Measurements from ENCODE around the gene VTN. TPM values are rescaled to one million over a fixed set of nuclear protein-coding genes. Genes with fewer than 3 reads are reported as not detected.

The VTN gene
- total and polyA plus RNA-seq, 5 donors, result 3.8 to 10.5 (median 4.0) TPM

DNA sequence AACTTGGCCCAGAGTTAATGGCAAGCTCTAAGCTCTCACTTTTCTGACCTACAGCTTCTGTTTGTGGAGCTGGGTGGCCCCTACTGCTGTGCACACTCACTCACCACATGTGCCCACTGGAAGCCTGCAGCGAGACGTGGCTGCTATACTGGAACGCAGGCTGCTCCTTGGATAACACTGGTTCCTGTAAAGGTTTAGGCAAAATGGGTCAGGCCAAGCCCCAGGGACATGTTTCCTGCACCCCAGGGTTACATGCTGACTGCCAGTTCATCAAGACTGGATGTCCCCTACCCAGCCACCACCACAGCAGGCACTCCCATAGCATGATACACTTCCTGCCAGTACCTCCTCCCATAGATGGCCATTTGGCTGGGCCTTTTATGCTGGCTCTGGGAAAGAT lies 21.1 kb downstream of the VTN start:
- DNase-seq (no peak), ATAC-seq (peak in 1 of 2 donors; percentile 21)
- H3K9me3 ChIP-seq (ENCODE audit: control insufficient read depth, low read length), result no peaks in the 10 kb centered on the region
- intact Hi-C loops (cut with DNase I), result no loop called here
- no peak overlapping the region for H3K4me3 ChIP-seq (ENCODE audit: low read length)
- H3K27me3 ChIP-seq (ENCODE audit: control insufficient read depth, insufficient read depth), result no peaks in the 10 kb centered on the region
- H3K4me1 ChIP-seq (ENCODE audit: control insufficient read depth, insufficient read depth, low read length), result peaks cover 2% of the 10 kb centered on the region
- H3K27ac ChIP-seq (ENCODE audit: low read length), result no peak overlapping the region
- 81% methylated on average over 3 of the region's 3 CpGs for WGBS

GRCh38 chr17:28347261-28347891 lies 22.7 kb downstream of the VTN start:
- Histone ChIP-seq H3K4me3 (ENCODE audit: low read length) (no peak overlapping the region), H3K9me3 (ENCODE audit: control insufficient read depth, low read length) (no peaks in the 10 kb centered on the region), H3K4me1 (ENCODE audit: control insufficient read depth, insufficient read depth, low read length) (peaks cover 2% of the 10 kb centered on the region), H3K27ac (ENCODE audit: low read length) (peak overlapping the region; percentile 14), H3K27me3 (ENCODE audit: control insufficient read depth, insufficient read depth) (no peaks in the 10 kb centered on the region)
- ATAC-seq (peak; percentile 14 to 18), DNase-seq (no peak)
- intact Hi-C loops (cut with DNase I), result no loop called here
- 71% methylated on average over 8 of the region's 8 CpGs for WGBS

GRCh38 chr17:28346746-28347246 lies 23.3 kb downstream of the VTN start:
- Histone ChIP-seq H3K9me3 (ENCODE audit: control insufficient read depth, low read length) (no peaks in the 10 kb centered on the region), H3K4me1 (ENCODE audit: control insufficient read depth, insufficient read depth, low read length) (peaks cover 2% of the 10 kb centered on the region), H3K27me3 (ENCODE audit: control insufficient read depth, insufficient read depth) (no peaks in the 10 kb centered on the region), H3K27ac (ENCODE audit: low read length) (no peak overlapping the region), H3K4me3 (ENCODE audit: low read length) (no peak overlapping the region)
- intact Hi-C loops (cut with DNase I), result no loop called here
- ATAC-seq, result peak; percentile 34 to 44
- WGBS, result 53% methylated on average over 7 of the region's 7 CpGs
- DNase-seq, result peak in 1 of 3 donors; percentile 70

- WGBS, result 70% methylated on average over 2 of the region's 2 CpGs
- Histone ChIP-seq H3K27ac (ENCODE audit: low read length) (no peak overlapping the region), H3K4me3 (ENCODE audit: low read length) (no peak overlapping the region), H3K9me3 (ENCODE audit: control insufficient read depth, low read length) (no peaks in the 10 kb centered on the region), H3K27me3 (ENCODE audit: control insufficient read depth, insufficient read depth) (no peaks in the 10 kb centered on the region), H3K4me1 (ENCODE audit: control insufficient read depth, insufficient read depth, low read length) (peaks cover 2% of the 10 kb centered on the region)
- ATAC-seq (no peak), DNase-seq (no peak)
- intact Hi-C loops (cut with DNase I), result no loop called here
Measured at GRCh38 chr17:28346199-28346580, 23.9 kb downstream of the VTN start.

GRCh38 chr17:28345419-28346198 lies 24.5 kb downstream of the VTN start:
- intact Hi-C loops (cut with DNase I), result no loop called here
- Histone ChIP-seq H3K27me3 (ENCODE audit: control insufficient read depth, insufficient read depth) (no peaks in the 10 kb centered on the region), H3K9me3 (ENCODE audit: control insufficient read depth, low read length) (no peaks in the 10 kb centered on the region), H3K4me3 (ENCODE audit: low read length) (no peak overlapping the region), H3K27ac (ENCODE audit: low read length) (peak overlapping the region; percentile 5), H3K4me1 (ENCODE audit: control insufficient read depth, insufficient read depth, low read length) (peaks cover 2% of the 10 kb centered on the region)
- WGBS, result 50% methylated on average over 13 of the region's 13 CpGs
- DNase-seq (peak in 1 of 3 donors; percentile 58), ATAC-seq (peak; percentile 9 to 49)

GRCh38 chr17:28344435-28344901 lies 25.6 kb downstream of the VTN start:
- peak in 1 of 2 donors; percentile 2 for ATAC-seq
- Histone ChIP-seq H3K9me3 (ENCODE audit: control insufficient read depth, low read length) (no peaks in the 10 kb centered on the region), H3K27ac (ENCODE audit: low read length) (no peak overlapping the region), H3K27me3 (ENCODE audit: control insufficient read depth, insufficient read depth) (no peaks in the 10 kb centered on the region), H3K4me1 (ENCODE audit: control insufficient read depth, insufficient read depth, low read length) (peaks cover 2% of the 10 kb centered on the region), H3K4me3 (ENCODE audit: low read length) (no peak overlapping the region)
- intact Hi-C loops (cut with DNase I), result no loop called here
- 81% methylated on average over 19 of the region's 19 CpGs for WGBS
- DNase-seq, result no peak

DNA sequence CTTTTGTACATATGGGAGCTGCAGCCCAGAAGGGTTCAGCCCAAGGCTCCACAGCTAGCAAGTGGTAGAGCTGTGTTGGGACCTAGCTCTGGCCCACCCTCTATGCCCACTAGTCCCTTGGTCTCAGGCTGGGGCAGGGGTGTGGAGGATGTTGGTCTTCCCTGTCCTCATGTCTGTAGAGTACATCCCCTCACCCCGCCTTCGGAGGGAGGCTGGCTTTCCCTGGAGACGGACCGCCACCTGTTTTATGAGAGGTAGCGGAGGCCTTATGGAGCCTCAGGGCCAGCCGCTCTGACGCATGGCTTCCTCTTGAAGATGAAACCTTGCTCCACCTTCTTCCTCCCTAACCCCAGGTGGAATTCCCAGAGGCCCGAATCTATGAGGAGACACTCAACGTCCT lies 26.1 kb downstream of the VTN start:
- intact Hi-C loops (cut with DNase I), result no loop called here
- no peak for DNase-seq
- H3K27ac ChIP-seq (ENCODE audit: low read length), result no peak overlapping the region

GRCh38 chr17:28343491-28343932 lies 26.6 kb downstream of the VTN start:
- no peaks in the 10 kb centered on the region for H3K27me3 ChIP-seq (ENCODE audit: control insufficient read depth, insufficient read depth)
- no peak overlapping the region for H3K27ac ChIP-seq (ENCODE audit: low read length)
- H3K9me3 ChIP-seq (ENCODE audit: control insufficient read depth, low read length), result no peaks in the 10 kb centered on the region
- no peak for DNase-seq
- intact Hi-C loops (cut with DNase I), result no loop called here
- no peak for ATAC-seq
- WGBS, result 83% methylated on average over 10 of the region's 10 CpGs
- peaks cover 2% of the 10 kb centered on the region for H3K4me1 ChIP-seq (ENCODE audit: control insufficient read depth, insufficient read depth, low read length)
- H3K4me3 ChIP-seq (ENCODE audit: low read length), result no peak overlapping the region

More for the DNA sequence above, 26.1 kb downstream of the VTN start:
- WGBS, result 80% methylated on average over 9 of the region's 9 CpGs
- Histone ChIP-seq H3K4me1 (ENCODE audit: control insufficient read depth, insufficient read depth, low read length) (peaks cover 2% of the 10 kb centered on the region), H3K27me3 (ENCODE audit: control insufficient read depth, insufficient read depth) (no peaks in the 10 kb centered on the region), H3K4me3 (ENCODE audit: low read length) (no peak overlapping the region), H3K9me3 (ENCODE audit: control insufficient read depth, low read length) (no peaks in the 10 kb centered on the region)
- no peak for ATAC-seq

DNA sequence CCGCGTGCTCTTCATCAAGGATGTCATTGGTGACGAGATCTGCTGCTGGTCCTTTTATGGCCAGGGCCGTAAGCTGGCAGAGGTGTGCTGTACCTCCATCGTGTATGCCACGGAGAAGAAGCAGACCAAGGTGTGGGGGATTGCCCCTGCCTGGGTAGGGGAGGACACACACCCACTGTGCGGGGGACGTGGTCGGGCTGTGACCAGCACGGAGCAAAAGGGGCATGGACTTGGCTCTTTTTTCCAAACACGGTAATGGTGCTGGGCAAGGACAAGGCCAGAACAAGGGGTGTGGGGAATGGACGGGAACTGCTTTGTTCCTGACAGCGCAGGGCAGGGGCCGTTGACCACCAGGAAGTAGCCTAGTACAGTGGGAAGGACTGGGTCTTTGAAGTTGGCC lies 27.8 kb downstream of the VTN start:
- intact Hi-C loops (cut with DNase I), result no loop called here
- peaks cover 2% of the 10 kb centered on the region for H3K4me1 ChIP-seq (ENCODE audit: control insufficient read depth, insufficient read depth, low read length)
- ATAC-seq, result no peak

DNA sequence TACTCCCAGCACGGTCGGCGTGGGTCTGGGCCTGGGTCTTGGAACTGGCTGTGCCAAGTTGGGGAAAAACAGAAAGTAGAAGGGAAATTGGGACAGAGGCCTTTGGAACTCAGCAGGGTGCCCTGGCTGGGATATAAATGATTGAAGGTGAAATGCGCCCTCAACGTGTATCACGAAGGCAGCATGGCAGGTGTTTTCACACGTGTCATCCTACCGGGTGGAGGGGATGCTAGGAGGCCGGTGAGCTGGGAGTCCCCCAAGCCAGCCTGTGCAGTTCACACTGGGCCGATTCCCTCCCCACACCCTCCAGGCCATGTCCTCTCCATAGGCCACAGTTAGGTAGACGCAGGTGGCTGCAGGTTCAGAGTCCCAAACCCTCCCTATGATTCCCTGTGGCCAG lies 28.6 kb downstream of the VTN start:
- peaks cover 5% of the 10 kb centered on the region for H3K4me1 ChIP-seq (ENCODE audit: control insufficient read depth, insufficient read depth, low read length)
- DNase-seq (no peak), ATAC-seq (no peak)
- no peak overlapping the region for H3K27ac ChIP-seq (ENCODE audit: low read length)
- intact Hi-C loops (cut with DNase I), result no loop called here
- H3K4me3 ChIP-seq (ENCODE audit: low read length), result no peak overlapping the region
- WGBS, result 89% methylated on average over 11 of the region's 11 CpGs
- H3K27me3 ChIP-seq (ENCODE audit: control insufficient read depth, insufficient read depth), result no peaks in the 10 kb centered on the region
- H3K9me3 ChIP-seq (ENCODE audit: control insufficient read depth, low read length), result no peaks in the 10 kb centered on the region

More for the DNA sequence above, 27.8 kb downstream of the VTN start:
- Histone ChIP-seq H3K9me3 (ENCODE audit: control insufficient read depth, low read length) (no peaks in the 10 kb centered on the region), H3K4me3 (ENCODE audit: low read length) (no peak overlapping the region), H3K27me3 (ENCODE audit: control insufficient read depth, insufficient read depth) (no peaks in the 10 kb centered on the region), H3K27ac (ENCODE audit: low read length) (no peak overlapping the region)
- 87% methylated on average over 14 of the region's 14 CpGs for WGBS
- DNase-seq, result no peak

GRCh38 chr17:28340374-28340773 lies 29.7 kb downstream of the VTN start:
- Histone ChIP-seq H3K27me3 (ENCODE audit: control insufficient read depth, insufficient read depth) (no peaks in the 10 kb centered on the region), H3K4me3 (ENCODE audit: low read length) (no peak overlapping the region), H3K27ac (ENCODE audit: low read length) (no peak overlapping the region), H3K9me3 (ENCODE audit: control insufficient read depth, low read length) (no peaks in the 10 kb centered on the region), H3K4me1 (ENCODE audit: control insufficient read depth, insufficient read depth, low read length) (peaks cover 5% of the 10 kb centered on the region)
- DNase-seq (no peak), ATAC-seq (no peak)
- intact Hi-C loops (cut with DNase I), result no loop called here
- WGBS, result 89% methylated on average over 6 of the region's 6 CpGs
